Peyer's patch (tissue), 4 donors: ENCODE results near the gene FARS2. TPM values are rescaled to one million over a fixed set of nuclear protein-coding genes. Genes with fewer than 3 reads are reported as not detected.
A peak's percentile ranks its signal among the peaks of the same experiment; 100 is the strongest.

Source experiments
- DNase-seq, 3 donors: peaks; one replicate each; pipeline ENCODE4 v3.0.0-alpha.2; 2017 to 2019
- H3K27ac ChIP-seq, 4 donors: fragments of 200-600 bp; sonication (generic); one replicate each; pipeline ENCODE4 v1.5.1; 2016 to 2019
- H3K27me3 ChIP-seq, 2 donors: fragments of 200-600 bp; sonication (generic); one replicate each; pipeline ENCODE4 v1.5.1; 2019
- H3K36me3 ChIP-seq, 3 donors: fragments of 200-600 bp; sonication (generic); one replicate each; pipeline ENCODE4 v1.5.1; 2016 to 2019
- H3K4me1 ChIP-seq, 4 donors: fragments of 200-600 bp; sonication (generic); one replicate each; pipeline ENCODE4 v1.5.1; 2016 to 2019
- H3K4me3 ChIP-seq, 4 donors: fragments of 200-600 bp; sonication (generic); 1 replicate in 3 of 4; 2 replicates in 1 of 4; pipeline ENCODE4 v1.5.1; 2016 to 2019; ENCODE audit warnings: mild to moderate bottlenecking in 1 of 4
- H3K9me3 ChIP-seq, 4 donors: fragments of 200-600 bp; sonication (generic); one replicate each; pipeline ENCODE4 v1.5.1; 2016 to 2019; ENCODE audit warnings: mild to moderate bottlenecking in 1 of 4
- POLR2A ChIP-seq, 2 donors: fragments of 450-650 bp; IDR thresholded peaks; one replicate each; pipeline ENCODE4 v1.5.1; 2017; ENCODE audit warnings: antibody characterized with exemption in 2 of 2, mild to moderate bottlenecking in 2 of 2, moderate library complexity in 2 of 2
- total RNA-seq, 4 donors: library from RNA; depleted of rRNA; stranded (reverse); fragments of >200 nt; gene quantifications; one replicate each; pipeline ENCODE4 v1.1.0, GENCODE V29; 2016
- TF ChIP-seq, protein P1 (sequence below), 6 experiments: fragments of 450-650 bp in 4 of 6; fragments of 200-600 bp in 2 of 6; sonication (generic) in 1 of 6; IDR thresholded peaks; one replicate each; pipeline ENCODE4 v1.5.1; 2017 to 2019; ENCODE audit warnings: antibody characterized with exemption in 6 of 6, mild to moderate bottlenecking in 3 of 6, moderate library complexity in 1 of 6

FARS2 gene
- total RNA-seq, 4 donors from 2014 or later, result 9.5 to 42.1 (median 17.1) TPM

DNA sequence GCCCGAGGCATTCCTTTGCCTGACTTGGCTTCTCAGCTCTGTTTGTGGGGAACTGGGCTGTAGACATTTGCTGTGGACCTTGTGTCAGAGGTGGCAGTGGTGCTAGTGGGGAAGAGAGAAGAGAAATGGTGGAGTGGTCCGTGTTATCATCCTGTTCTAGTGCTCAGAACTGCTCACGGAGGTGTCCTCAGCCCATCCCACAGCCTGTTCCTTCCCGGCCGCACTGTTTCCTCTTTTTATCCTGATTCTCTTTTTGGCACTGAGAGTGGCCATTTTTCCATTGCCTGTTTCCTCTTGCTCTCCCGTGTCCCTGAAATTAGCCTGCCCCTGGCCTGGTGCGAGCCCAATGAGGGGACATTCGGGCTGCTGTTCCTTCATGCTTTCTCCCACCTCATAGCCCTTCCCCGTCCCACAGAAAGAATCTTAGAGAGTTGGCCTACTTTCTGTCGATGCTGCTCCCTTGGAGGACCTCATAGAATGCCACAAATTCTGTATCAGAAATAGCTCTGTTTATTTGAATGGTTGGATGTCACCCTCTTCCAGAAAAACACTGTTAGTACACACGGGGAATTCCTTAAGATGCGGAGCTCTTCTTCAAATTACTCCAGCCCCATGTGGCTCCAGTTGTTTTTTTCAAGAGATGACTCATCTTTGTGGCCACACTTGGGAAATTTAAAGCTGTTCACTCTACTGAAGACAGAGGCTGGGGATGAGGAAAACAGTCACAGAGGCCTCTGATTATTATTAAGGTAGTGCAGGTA lies 26.1 kb downstream of the FARS2 start:
- Histone ChIP-seq H3K27me3 (no peaks in the 10 kb centered on the region), H3K27ac (peak overlapping the region in 3 of 4 donors; percentile 3 to 31 (median 27)), H3K36me3 (no peaks in the 10 kb centered on the region), H3K4me1 (no peaks in the 10 kb centered on the region), H3K9me3 (no peaks in the 10 kb centered on the region), H3K4me3 (no peak overlapping the region)
- DNase-seq, result no peak
- TF ChIP-seq, protein P1, sequence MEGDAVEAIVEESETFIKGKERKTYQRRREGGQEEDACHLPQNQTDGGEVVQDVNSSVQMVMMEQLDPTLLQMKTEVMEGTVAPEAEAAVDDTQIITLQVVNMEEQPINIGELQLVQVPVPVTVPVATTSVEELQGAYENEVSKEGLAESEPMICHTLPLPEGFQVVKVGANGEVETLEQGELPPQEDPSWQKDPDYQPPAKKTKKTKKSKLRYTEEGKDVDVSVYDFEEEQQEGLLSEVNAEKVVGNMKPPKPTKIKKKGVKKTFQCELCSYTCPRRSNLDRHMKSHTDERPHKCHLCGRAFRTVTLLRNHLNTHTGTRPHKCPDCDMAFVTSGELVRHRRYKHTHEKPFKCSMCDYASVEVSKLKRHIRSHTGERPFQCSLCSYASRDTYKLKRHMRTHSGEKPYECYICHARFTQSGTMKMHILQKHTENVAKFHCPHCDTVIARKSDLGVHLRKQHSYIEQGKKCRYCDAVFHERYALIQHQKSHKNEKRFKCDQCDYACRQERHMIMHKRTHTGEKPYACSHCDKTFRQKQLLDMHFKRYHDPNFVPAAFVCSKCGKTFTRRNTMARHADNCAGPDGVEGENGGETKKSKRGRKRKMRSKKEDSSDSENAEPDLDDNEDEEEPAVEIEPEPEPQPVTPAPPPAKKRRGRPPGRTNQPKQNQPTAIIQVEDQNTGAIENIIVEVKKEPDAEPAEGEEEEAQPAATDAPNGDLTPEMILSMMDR (IDR thresholded peaks at IDR 0.05), result no peak
- no peak for TF ChIP-seq POLR2A (IDR thresholded peaks at IDR 0.05)

DNA sequence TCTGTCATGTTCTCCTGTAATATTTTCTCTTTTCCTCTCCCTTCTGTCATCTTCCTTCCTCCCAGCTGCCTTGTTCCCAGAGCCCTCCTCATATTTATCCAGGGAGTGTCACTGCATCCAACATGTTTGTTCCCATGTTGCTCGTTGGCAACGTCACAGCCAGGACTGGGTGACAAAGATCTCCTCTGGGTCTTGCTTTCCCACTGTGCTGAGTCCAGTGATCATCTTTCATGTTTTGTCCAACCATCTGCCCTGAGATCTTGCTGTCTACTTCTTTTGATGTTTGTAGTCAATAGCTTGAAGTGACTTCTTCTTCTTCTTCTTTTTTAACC lies 26.6 kb downstream of the FARS2 start:
- DNase-seq, result no peak

DNA sequence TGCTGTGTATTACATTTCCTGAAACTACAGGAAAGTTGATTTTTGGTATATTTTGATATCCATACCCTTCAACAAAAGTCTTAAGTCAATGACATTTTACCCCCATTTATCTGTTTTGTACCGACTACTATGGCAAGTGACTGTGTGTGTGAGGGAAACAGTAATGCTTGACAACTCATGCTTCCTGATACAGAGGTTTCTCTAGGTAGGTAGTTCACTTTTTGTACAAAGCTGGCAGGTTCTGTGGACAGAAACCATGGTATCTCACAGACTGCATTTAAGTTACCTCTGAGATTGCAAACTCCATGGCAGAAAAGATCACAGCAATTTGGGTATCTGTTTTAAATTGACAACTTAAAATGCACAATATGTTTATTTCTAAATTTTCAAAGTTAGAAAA lies 28.8 kb downstream of the FARS2 start:
- Histone ChIP-seq H3K36me3 (no peaks in the 10 kb centered on the region), H3K4me3 (no peak overlapping the region), H3K4me1 (no peaks in the 10 kb centered on the region), H3K27ac (no peak overlapping the region), H3K27me3 (no peaks in the 10 kb centered on the region), H3K9me3 (no peaks in the 10 kb centered on the region)
- TF ChIP-seq, protein P1 (IDR thresholded peaks at IDR 0.05), result no peak
- TF ChIP-seq POLR2A (IDR thresholded peaks at IDR 0.05), result no peak
- no peak for DNase-seq

More for the DNA sequence above, 26.6 kb downstream of the FARS2 start:
- Histone ChIP-seq H3K4me1 (no peaks in the 10 kb centered on the region), H3K4me3 (no peak overlapping the region), H3K27ac (peak overlapping the region in 1 of 4 donors; percentile 31), H3K36me3 (no peaks in the 10 kb centered on the region), H3K27me3 (no peaks in the 10 kb centered on the region), H3K9me3 (no peaks in the 10 kb centered on the region)
- TF ChIP-seq, protein P1 (IDR thresholded peaks at IDR 0.05), result no peak
- no peak for TF ChIP-seq POLR2A (IDR thresholded peaks at IDR 0.05)

DNA sequence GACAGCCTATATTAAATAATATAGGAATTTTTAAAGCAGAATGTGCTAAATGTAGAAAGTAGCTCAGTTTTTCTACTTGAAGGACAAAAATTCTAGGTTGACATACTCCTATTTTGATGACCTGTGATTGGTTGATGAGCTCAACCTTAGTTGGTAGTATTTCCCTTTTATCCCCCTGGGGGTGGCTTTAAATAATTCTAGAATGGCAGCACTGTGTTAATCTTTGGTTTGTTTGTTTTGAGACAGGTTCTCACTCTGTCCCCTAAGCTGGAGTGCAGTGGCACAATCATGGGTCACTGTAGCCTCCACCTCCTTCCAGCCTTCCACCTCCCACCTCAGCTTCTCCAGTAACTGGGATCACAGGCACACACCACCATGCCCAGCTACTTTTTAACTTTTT lies 29.2 kb downstream of the FARS2 start:
- Histone ChIP-seq H3K4me3 (no peak overlapping the region), H3K27me3 (no peaks in the 10 kb centered on the region), H3K4me1 (no peaks in the 10 kb centered on the region), H3K27ac (no peak overlapping the region), H3K36me3 (no peaks in the 10 kb centered on the region), H3K9me3 (no peaks in the 10 kb centered on the region)
- DNase-seq, result no peak
- TF ChIP-seq, protein P1 (IDR thresholded peaks at IDR 0.05), result no peak
- no peak for TF ChIP-seq POLR2A (IDR thresholded peaks at IDR 0.05)

DNA sequence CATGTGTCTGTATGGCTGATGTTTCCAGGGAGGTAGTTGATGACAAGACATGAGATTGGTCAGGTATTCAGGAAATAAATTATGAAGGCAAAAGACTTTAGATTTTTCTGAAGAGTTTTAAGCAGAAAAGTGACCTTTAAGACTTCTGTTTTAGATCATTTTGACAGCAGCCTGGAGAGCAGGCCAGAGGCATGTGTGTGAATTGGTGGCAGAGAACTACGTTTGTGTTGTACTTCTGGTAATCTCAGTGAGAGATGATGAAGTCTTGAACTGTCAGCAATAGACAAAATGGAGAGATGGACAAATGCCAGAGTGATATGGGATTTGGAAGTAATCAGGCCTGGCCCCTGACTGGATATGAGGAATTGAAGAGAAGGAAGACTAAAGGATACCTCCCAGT lies 30.8 kb downstream of the FARS2 start:
- H3K27me3 ChIP-seq, result no peaks in the 10 kb centered on the region
- H3K4me3 ChIP-seq, result no peak overlapping the region
- DNase-seq, result no peak
- TF ChIP-seq, protein P1 (IDR thresholded peaks at IDR 0.05), result no peak
- TF ChIP-seq POLR2A (IDR thresholded peaks at IDR 0.05), result no peak
- H3K9me3 ChIP-seq, result no peaks in the 10 kb centered on the region
- no peaks in the 10 kb centered on the region for H3K4me1 ChIP-seq
- H3K36me3 ChIP-seq, result no peaks in the 10 kb centered on the region
- no peak overlapping the region for H3K27ac ChIP-seq
